ENCODE measurements around the gene PARD3. TPM values are rescaled to one million over a fixed set of nuclear protein-coding genes. Genes with fewer than 3 reads are reported as not detected.

Gene PARD3
- total and polyA plus RNA-seq, 2 donors from 2014 or later: 21.1 to 47.5 TPM

GRCh38 chr10:34351161-34351560, 463.9 kb downstream of the PARD3 start:
- no peaks in the 10 kb centered on the region for H3K4me1 ChIP-seq (ENCODE audit: control insufficient read depth in 2 of 3, insufficient read depth in 2 of 3, low read depth in 1 of 3, low read length in 3 of 3)
- no peak for FAIRE-seq
- H3K27ac ChIP-seq (ENCODE audit: low read depth in 2 of 2, low read length in 2 of 2): no peak overlapping the region
- H3K27me3 ChIP-seq (ENCODE audit: control insufficient read depth, insufficient read depth, low read length): no peaks in the 10 kb centered on the region
- peaks cover 0 to 3% (median 0%) of the 10 kb centered on the region in 3 donors for H3K36me3 ChIP-seq (ENCODE audit: control insufficient read depth in 2 of 3, insufficient read depth in 3 of 3, low read length in 3 of 3)
- TF ChIP-seq CTCF (IDR thresholded peaks at IDR 0.05; ENCODE audit: borderline replicate concordance, extremely low read depth, insufficient read depth): no peak
- no peaks in the 10 kb centered on the region for H3K9me3 ChIP-seq (ENCODE audit: control insufficient read depth in 2 of 3, insufficient read depth in 1 of 3, low read length in 3 of 3)
- intact Hi-C loops (cut with DNase I): no loop called here
- H3K9ac ChIP-seq (ENCODE audit: low read length in 3 of 3): no peak overlapping the region
- no peak overlapping the region for H3K4me3 ChIP-seq (ENCODE audit: low read length in 3 of 3)
- DNase-seq: no peak

DNA sequence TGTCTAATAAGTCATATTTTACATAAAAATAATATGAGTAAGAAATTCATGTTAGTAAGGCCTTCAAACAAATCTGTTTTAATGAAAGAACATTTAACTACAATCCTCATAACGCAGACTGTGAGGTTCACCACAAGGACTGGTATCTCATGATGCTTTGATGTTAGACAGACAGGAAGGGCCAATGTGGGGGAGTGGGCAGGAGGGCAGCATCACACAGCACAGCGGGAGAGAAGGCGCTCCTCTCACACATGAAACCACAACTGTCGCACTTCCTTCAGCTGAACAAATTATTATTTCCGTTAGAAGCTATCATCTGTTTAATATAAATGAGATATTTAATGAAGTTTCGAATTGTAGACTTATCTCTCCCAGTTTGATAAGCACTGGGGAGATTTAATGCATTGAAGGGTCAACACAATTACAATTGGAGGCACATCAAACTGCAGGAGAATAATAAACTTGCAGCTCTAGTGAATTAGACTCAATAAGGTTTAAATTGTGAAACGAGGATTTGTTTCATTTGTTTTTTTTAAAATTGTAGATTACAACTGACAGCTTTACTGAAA, 466.1 kb downstream of the PARD3 start:
- intact Hi-C loops (cut with DNase I): no loop called here
- no peaks in the 10 kb centered on the region for H3K36me3 ChIP-seq (ENCODE audit: control insufficient read depth in 2 of 3, insufficient read depth in 3 of 3, low read length in 3 of 3)
- no peak overlapping the region for H3K4me3 ChIP-seq (ENCODE audit: low read length in 3 of 3)
- no peak overlapping the region for H3K27ac ChIP-seq (ENCODE audit: low read depth in 2 of 2, low read length in 2 of 2)
- H3K27me3 ChIP-seq (ENCODE audit: control insufficient read depth, insufficient read depth, low read length): no peaks in the 10 kb centered on the region
- H3K9ac ChIP-seq (ENCODE audit: low read length in 3 of 3): no peak overlapping the region
- no peaks in the 10 kb centered on the region for H3K4me1 ChIP-seq (ENCODE audit: control insufficient read depth in 2 of 3, insufficient read depth in 2 of 3, low read depth in 1 of 3, low read length in 3 of 3)
- no peaks in the 10 kb centered on the region for H3K9me3 ChIP-seq (ENCODE audit: control insufficient read depth in 2 of 3, insufficient read depth in 1 of 3, low read length in 3 of 3)
- no peak for DNase-seq
- TF ChIP-seq CTCF (IDR thresholded peaks at IDR 0.05; ENCODE audit: borderline replicate concordance, extremely low read depth, insufficient read depth): no peak
- FAIRE-seq: no peak

DNA sequence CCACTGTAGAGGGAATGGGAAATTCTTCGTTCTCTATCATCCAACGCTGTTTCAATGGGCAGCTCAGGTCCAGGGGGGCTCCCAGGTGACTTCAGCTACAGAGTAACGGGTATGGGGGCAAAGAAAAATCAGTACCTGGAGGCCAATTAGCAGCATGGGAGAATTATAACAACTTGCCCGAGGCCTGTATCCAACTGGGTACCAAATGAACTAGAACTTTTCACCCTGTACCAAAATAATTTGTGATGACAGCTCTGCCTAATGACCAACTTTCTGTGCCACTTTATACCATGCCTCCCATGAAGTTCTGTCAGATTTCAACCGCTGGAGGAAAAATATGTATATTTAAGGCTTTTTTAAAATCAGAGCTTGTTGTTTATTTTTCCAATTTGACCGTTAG, 467.1 kb downstream of the PARD3 start:
- H3K9ac ChIP-seq (ENCODE audit: low read length in 3 of 3): no peak overlapping the region
- intact Hi-C loops (cut with DNase I): no loop called here
- H3K9me3 ChIP-seq (ENCODE audit: control insufficient read depth in 2 of 3, insufficient read depth in 1 of 3, low read length in 3 of 3): no peaks in the 10 kb centered on the region
- no peaks in the 10 kb centered on the region for H3K27me3 ChIP-seq (ENCODE audit: control insufficient read depth, insufficient read depth, low read length)
- no peaks in the 10 kb centered on the region for H3K36me3 ChIP-seq (ENCODE audit: control insufficient read depth in 2 of 3, insufficient read depth in 3 of 3, low read length in 3 of 3)
- no peak for DNase-seq
- H3K4me1 ChIP-seq (ENCODE audit: control insufficient read depth in 2 of 3, insufficient read depth in 2 of 3, low read depth in 1 of 3, low read length in 3 of 3): no peaks in the 10 kb centered on the region
- no peak for TF ChIP-seq CTCF (IDR thresholded peaks at IDR 0.05; ENCODE audit: borderline replicate concordance, extremely low read depth, insufficient read depth)
- FAIRE-seq: no peak
- no peak overlapping the region for H3K27ac ChIP-seq (ENCODE audit: low read depth in 2 of 2, low read length in 2 of 2)
- no peak overlapping the region for H3K4me3 ChIP-seq (ENCODE audit: low read length in 3 of 3)

GRCh38 chr10:34347131-34347530, 468.0 kb downstream of the PARD3 start:
- H3K27me3 ChIP-seq (ENCODE audit: control insufficient read depth, insufficient read depth, low read length): no peaks in the 10 kb centered on the region

More at GRCh38 chr10:34347131-34347530, 468.0 kb downstream of the PARD3 start:
- Histone ChIP-seq H3K4me3 (ENCODE audit: low read length in 3 of 3) (no peak overlapping the region), H3K9me3 (ENCODE audit: control insufficient read depth in 2 of 3, insufficient read depth in 1 of 3, low read length in 3 of 3) (no peaks in the 10 kb centered on the region), H3K9ac (ENCODE audit: low read length in 3 of 3) (no peak overlapping the region), H3K27ac (ENCODE audit: low read depth in 2 of 2, low read length in 2 of 2) (no peak overlapping the region), H3K36me3 (ENCODE audit: control insufficient read depth in 2 of 3, insufficient read depth in 3 of 3, low read length in 3 of 3) (no peaks in the 10 kb centered on the region), H3K4me1 (ENCODE audit: control insufficient read depth in 2 of 3, insufficient read depth in 2 of 3, low read depth in 1 of 3, low read length in 3 of 3) (no peaks in the 10 kb centered on the region)
- FAIRE-seq: no peak
- intact Hi-C loops (cut with DNase I): no loop called here
- no peak for TF ChIP-seq CTCF (IDR thresholded peaks at IDR 0.05; ENCODE audit: borderline replicate concordance, extremely low read depth, insufficient read depth)
- no peak for DNase-seq

All from kidney (tissue), 14 donors.